ENCODE data around the gene BTBD2.

The BTBD2 gene

GRCh38 chr19:2045501-2046045 lies 30.1 kb upstream of the BTBD2 start:
- no peaks in the 10 kb centered on the region for H3K9me2 ChIP-seq (replicated peaks; ENCODE audit: insufficient read depth, low read length)
- peaks cover 79% of the 10 kb centered on the region for H3K79me2 ChIP-seq (ENCODE audit: low read length)
- H4K20me1 ChIP-seq (ENCODE audit: insufficient read depth, low read length): peaks cover 10% of the 10 kb centered on the region; the same call in 1 of the 2 replicates
- no peaks in the 10 kb centered on the region for H3K9me3 ChIP-seq (replicated peaks; ENCODE audit: insufficient read depth, low read length)
- TF ChIP-seq CTCF (IDR thresholded peaks at IDR 0.05; ENCODE audit: low read length) (no peak), EZH2 (optimal IDR thresholded peaks at IDR 0.05; ENCODE audit: low read depth, low read length) (no peak), EZH2phosphoT487 (IDR thresholded peaks at IDR 0.05; ENCODE audit: low read length) (no peak)
- no peak overlapping the region for H3K4me3 ChIP-seq (ENCODE audit: low read length)
- no peaks in the 10 kb centered on the region for H3K27me3 ChIP-seq (replicated peaks; ENCODE audit: insufficient read depth, low read length)
- DNase-seq: no peak
- peaks cover 20% of the 10 kb centered on the region; the same call in 1 of the 2 replicates for H3F3A ChIP-seq (ENCODE audit: insufficient read depth, low read length)
- no peak overlapping the region for H3K27ac ChIP-seq (ENCODE audit: low read length)
- H3K4me2 ChIP-seq (ENCODE audit: low read depth, low read length): no peak overlapping the region
- no peak overlapping the region for H3K9ac ChIP-seq (ENCODE audit: low read length)
- H3K36me3 ChIP-seq (replicated peaks; ENCODE audit: insufficient read depth, low read length): no peaks in the 10 kb centered on the region
- H3K4me1 ChIP-seq (ENCODE audit: low read length): peaks cover 22% of the 10 kb centered on the region
- H2AFZ ChIP-seq (ENCODE audit: low read length): no peak overlapping the region

GRCh38 chr19:2044709-2045500 lies 29.4 kb upstream of the BTBD2 start:
- no peak overlapping the region for H2AFZ ChIP-seq (ENCODE audit: low read length)

GRCh38 chr19:2043961-2044708 lies 28.6 kb upstream of the BTBD2 start:
- Histone ChIP-seq H3K36me3 (replicated peaks; ENCODE audit: insufficient read depth, low read length) (0 out of 2 replicates have a peak, but pooled peaks cover 3% of the 10 kb centered on the region), H3K4me1 (ENCODE audit: low read length) (peaks cover 16% of the 10 kb centered on the region), H3K27ac (ENCODE audit: low read length) (no peak overlapping the region)

More at GRCh38 chr19:2044709-2045500, 29.4 kb upstream of the BTBD2 start:
- Histone ChIP-seq H3K36me3 (replicated peaks; ENCODE audit: insufficient read depth, low read length) (no peaks in the 10 kb centered on the region), H3K27me3 (replicated peaks; ENCODE audit: insufficient read depth, low read length) (no peaks in the 10 kb centered on the region), H3K4me1 (ENCODE audit: low read length) (peaks cover 22% of the 10 kb centered on the region), H3K9me3 (replicated peaks; ENCODE audit: insufficient read depth, low read length) (no peaks in the 10 kb centered on the region), H3K27ac (ENCODE audit: low read length) (no peak overlapping the region), H3K9me2 (replicated peaks; ENCODE audit: insufficient read depth, low read length) (no peaks in the 10 kb centered on the region), H3K4me3 (ENCODE audit: low read length) (no peak overlapping the region), H4K20me1 (ENCODE audit: insufficient read depth, low read length) (peaks cover 10% of the 10 kb centered on the region; the same call in 1 of the 2 replicates), H3K4me2 (ENCODE audit: low read depth, low read length) (no peak overlapping the region), H3K9ac (ENCODE audit: low read length) (no peak overlapping the region), H3K79me2 (ENCODE audit: low read length) (peaks cover 79% of the 10 kb centered on the region), H3F3A (ENCODE audit: insufficient read depth, low read length) (peaks cover 16% of the 10 kb centered on the region; the same call in 1 of the 2 replicates)
- TF ChIP-seq EZH2 (optimal IDR thresholded peaks at IDR 0.05; ENCODE audit: low read depth, low read length) (no peak), EZH2phosphoT487 (IDR thresholded peaks at IDR 0.05; ENCODE audit: low read length) (no peak), CTCF (IDR thresholded peaks at IDR 0.05; ENCODE audit: low read length) (no peak)
- no peak for DNase-seq

More at GRCh38 chr19:2043961-2044708, 28.6 kb upstream of the BTBD2 start:
- peaks cover 5% of the 10 kb centered on the region; the same call in 1 of the 2 replicates for H4K20me1 ChIP-seq (ENCODE audit: insufficient read depth, low read length)
- H3K4me3 ChIP-seq (ENCODE audit: low read length): no peak overlapping the region
- no peak overlapping the region for H3K4me2 ChIP-seq (ENCODE audit: low read depth, low read length)
- H3K79me2 ChIP-seq (ENCODE audit: low read length): peaks cover 75% of the 10 kb centered on the region
- no peak overlapping the region for H3K9ac ChIP-seq (ENCODE audit: low read length)
- no peak for DNase-seq
- TF ChIP-seq EZH2 (optimal IDR thresholded peaks at IDR 0.05; ENCODE audit: low read depth, low read length) (no peak), EZH2phosphoT487 (IDR thresholded peaks at IDR 0.05; ENCODE audit: low read length) (no peak), CTCF (IDR thresholded peaks at IDR 0.05; ENCODE audit: low read length) (no peak)
- no peaks in the 10 kb centered on the region for H3K9me2 ChIP-seq (replicated peaks; ENCODE audit: insufficient read depth, low read length)
- H2AFZ ChIP-seq (ENCODE audit: low read length): no peak overlapping the region
- peaks cover 16% of the 10 kb centered on the region; the same call in 1 of the 2 replicates for H3F3A ChIP-seq (ENCODE audit: insufficient read depth, low read length)
- H3K27me3 ChIP-seq (replicated peaks; ENCODE audit: insufficient read depth, low read length): no peaks in the 10 kb centered on the region
- no peaks in the 10 kb centered on the region for H3K9me3 ChIP-seq (replicated peaks; ENCODE audit: insufficient read depth, low read length)

Data from MM.1S (cell line).